Activated naive CD8-positive, alpha-beta T cell treated with anti-CD3 and anti-CD28 coated beads for 36 hours (primary cell): ENCODE results near the gene PDHA1. TPM values are rescaled to one million over a fixed set of nuclear protein-coding genes. Genes with fewer than 3 reads are reported as not detected.

Experiments used
- DNase-seq: peaks from one replicate; pipeline ENCODE4 v3.0.0; 2021
- H3K27ac Mint-ChIP-seq: one replicate; pipeline ENCODE4 v1.8.0; 2022; ENCODE audit warnings: mild to moderate bottlenecking, moderate library complexity, mixed read lengths
- H3K27me3 Mint-ChIP-seq: one replicate; pipeline ENCODE4 v1.8.0; 2022; ENCODE audit warnings: mild to moderate bottlenecking, mixed read lengths
- H3K36me3 Mint-ChIP-seq: one replicate; pipeline ENCODE4 v1.8.0; 2021; ENCODE audit warnings: mild to moderate bottlenecking, mixed read lengths
- H3K4me1 Mint-ChIP-seq: one replicate; pipeline ENCODE4 v1.8.0; 2021; ENCODE audit warnings: mixed read lengths
- H3K4me3 Mint-ChIP-seq: one replicate; pipeline ENCODE4 v1.8.0; 2022; ENCODE audit warnings: mild to moderate bottlenecking, moderate library complexity, mixed read lengths
- H3K9me3 Mint-ChIP-seq: one replicate; pipeline ENCODE4 v1.8.0; 2022; ENCODE audit warnings: mixed read lengths
- total RNA-seq, 2 experiments: library from RNA; stranded (reverse); gene quantifications; one replicate each; pipeline ENCODE4 v1.2.3, GENCODE V29; 2021

Gene PDHA1
- 100 to 1,000 TPM; 286 to 288 TPM for total RNA-seq

DNA sequence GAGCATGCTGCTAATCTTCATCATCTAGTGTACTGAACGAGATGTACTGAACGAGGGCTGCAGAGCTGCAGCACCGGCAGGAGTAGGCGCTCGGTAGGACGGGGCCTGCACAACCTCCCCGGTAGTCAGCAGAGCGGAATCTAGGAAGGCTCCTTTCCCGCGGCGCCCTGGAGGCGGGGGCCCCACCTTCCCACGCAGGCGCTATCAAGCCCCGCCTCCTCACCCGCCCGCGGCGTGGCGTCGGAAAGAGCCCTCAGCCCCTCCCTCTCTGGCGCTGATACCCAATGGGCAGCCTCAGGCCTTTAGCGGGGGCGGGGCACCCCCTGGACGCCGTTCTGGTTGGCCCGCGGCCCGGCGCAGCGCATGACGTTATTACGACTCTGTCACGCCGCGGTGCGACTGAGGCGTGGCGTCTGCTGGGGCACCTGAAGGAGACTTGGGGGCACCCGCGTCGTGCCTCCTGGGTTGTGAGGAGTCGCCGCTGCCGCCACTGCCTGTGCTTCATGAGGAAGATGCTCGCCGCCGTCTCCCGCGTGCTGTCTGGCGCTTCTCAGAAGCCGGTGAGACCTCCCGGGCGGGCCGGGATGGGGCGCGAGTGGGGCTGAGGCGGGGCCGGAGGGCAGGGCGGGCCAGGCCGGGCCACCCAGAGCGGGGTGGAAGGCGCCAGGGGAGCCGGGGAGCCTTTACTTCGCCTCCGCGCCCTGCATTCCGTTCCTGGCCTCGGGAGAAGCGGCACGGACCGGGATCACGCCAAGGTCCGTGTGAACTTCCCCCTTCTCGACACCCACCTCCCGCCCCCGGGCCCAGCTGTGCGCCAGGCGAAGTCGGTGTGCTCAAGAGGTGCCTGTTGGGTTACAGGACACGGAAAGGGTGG is at the start of gene PDHA1:
TSS of gene PDHA1 (plus strand) at position 393 of the 874 bp plus-strand sequence. CDS start at position 504, 111 bp downstream.
- Mint-ChIP-seq H3K4me3 (peak within 1 kb of the TSS; percentile 82), H3K36me3 (peaks cover 2% of the 10 kb centered on the region), H3K9me3 (no peaks in the 10 kb centered on the region), H3K27ac (peak within 1 kb of the TSS; percentile 85), H3K4me1 (peaks cover 16% of the 10 kb centered on the region), H3K27me3 (peaks cover 3% of the 10 kb centered on the region)
- DNase-seq: peak; percentile 92

DNA sequence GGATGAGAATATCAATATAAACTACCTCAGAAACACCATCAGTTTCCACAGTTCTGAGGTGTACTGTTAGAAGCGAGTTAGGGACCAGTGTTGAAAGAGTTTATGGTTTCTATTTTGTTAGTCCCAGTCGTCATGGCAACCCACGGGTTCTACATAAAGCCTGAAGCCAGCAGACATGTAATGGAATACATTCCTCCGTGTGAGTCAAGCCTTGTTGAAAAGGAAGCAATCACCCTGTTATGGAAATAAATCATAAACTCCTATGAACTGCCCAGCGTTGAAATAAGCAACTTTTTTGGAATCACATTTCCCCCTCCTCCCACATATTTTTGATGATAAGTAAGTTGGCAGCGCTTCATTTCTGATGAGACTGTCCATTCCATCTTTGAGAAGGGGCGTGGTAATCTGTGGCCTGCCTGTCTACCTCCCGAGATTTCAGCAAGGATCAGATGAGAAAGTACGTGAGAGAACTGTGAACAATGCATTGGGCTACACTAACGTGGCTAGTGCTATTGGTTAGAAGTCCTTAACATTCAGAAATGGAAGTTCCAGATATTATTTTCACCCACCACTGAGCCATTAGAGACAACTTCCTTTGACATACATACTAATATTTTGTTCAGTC is 40.4 kb upstream of the PDHA1 start:
- no peak for DNase-seq
- Mint-ChIP-seq H3K27ac (no peak overlapping the region), H3K27me3 (no peaks in the 10 kb centered on the region), H3K4me3 (no peak overlapping the region), H3K4me1 (no peaks in the 10 kb centered on the region), H3K9me3 (no peaks in the 10 kb centered on the region), H3K36me3 (no peaks in the 10 kb centered on the region)

DNA sequence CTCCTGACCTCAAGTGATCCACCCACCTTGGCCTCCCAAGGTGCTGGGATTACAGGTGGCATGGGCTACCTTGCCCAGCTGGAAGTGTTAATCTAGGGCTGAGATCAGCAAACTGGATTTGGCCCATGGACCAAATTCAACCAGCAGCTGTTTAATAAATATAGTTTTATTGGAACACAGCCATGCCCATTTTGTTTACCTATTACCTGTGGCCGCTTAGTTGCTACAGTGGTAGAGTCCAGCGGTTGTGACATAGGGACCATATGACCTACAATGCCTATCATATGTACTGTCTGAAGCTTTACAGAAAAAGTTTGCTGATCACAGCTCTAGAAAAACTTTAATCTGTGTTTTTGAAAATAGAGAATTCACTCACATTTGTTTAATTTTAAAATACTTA is 17.2 kb upstream of the PDHA1 start:
- H3K9me3 Mint-ChIP-seq: no peaks in the 10 kb centered on the region
- no peaks in the 10 kb centered on the region for H3K4me1 Mint-ChIP-seq
- H3K27ac Mint-ChIP-seq: no peak overlapping the region
- H3K36me3 Mint-ChIP-seq: no peaks in the 10 kb centered on the region
- DNase-seq: no peak
- no peaks in the 10 kb centered on the region for H3K27me3 Mint-ChIP-seq
- no peak overlapping the region for H3K4me3 Mint-ChIP-seq

DNA sequence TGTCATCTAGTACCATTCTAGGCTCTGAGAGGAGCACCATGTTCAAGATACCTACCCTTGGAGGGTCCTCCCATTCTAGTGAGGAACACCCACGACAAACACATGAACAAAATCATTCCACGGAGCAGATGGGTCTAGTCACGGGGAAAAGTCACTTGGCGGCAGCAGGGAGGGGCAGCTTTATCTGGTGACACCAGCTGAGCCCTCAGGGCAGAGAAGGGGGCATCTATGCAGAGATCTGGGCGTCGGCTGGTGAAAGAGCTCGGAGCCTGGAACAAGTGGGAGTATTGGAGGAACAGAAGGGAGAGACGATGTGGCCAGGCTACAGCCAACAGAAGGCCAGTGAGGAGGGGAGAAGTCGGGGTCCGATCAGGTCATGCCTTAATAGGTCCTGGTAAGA is 11.9 kb upstream of the PDHA1 start:
- Mint-ChIP-seq H3K9me3 (no peaks in the 10 kb centered on the region), H3K27me3 (no peaks in the 10 kb centered on the region), H3K4me1 (no peaks in the 10 kb centered on the region), H3K4me3 (no peak overlapping the region), H3K27ac (no peak overlapping the region), H3K36me3 (no peaks in the 10 kb centered on the region)
- DNase-seq: no peak

DNA sequence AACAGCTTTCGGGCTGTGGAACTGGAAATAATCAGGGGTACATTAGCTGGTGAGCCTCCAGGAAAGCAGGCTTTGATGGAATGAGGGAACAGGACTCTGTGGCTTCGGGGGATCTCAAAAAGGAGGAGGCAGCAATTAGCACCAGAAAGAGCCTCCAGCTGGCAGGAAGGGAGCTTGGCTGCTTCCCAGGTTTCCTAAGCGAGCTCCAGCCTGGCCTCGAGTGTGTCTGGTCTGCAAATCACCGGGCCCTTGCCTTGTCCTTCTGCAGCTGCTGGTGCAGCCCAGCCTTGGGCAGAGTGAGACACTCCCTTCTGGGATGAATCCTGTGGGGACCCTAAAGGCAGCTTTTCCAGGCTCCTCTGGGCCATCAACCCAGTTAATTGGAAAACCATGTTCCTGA is 10.7 kb upstream of the PDHA1 start:
- H3K4me3 Mint-ChIP-seq: no peak overlapping the region
- H3K36me3 Mint-ChIP-seq: no peaks in the 10 kb centered on the region
- no peaks in the 10 kb centered on the region for H3K4me1 Mint-ChIP-seq
- DNase-seq: no peak
- no peaks in the 10 kb centered on the region for H3K27me3 Mint-ChIP-seq
- H3K9me3 Mint-ChIP-seq: no peaks in the 10 kb centered on the region
- H3K27ac Mint-ChIP-seq: no peak overlapping the region

DNA sequence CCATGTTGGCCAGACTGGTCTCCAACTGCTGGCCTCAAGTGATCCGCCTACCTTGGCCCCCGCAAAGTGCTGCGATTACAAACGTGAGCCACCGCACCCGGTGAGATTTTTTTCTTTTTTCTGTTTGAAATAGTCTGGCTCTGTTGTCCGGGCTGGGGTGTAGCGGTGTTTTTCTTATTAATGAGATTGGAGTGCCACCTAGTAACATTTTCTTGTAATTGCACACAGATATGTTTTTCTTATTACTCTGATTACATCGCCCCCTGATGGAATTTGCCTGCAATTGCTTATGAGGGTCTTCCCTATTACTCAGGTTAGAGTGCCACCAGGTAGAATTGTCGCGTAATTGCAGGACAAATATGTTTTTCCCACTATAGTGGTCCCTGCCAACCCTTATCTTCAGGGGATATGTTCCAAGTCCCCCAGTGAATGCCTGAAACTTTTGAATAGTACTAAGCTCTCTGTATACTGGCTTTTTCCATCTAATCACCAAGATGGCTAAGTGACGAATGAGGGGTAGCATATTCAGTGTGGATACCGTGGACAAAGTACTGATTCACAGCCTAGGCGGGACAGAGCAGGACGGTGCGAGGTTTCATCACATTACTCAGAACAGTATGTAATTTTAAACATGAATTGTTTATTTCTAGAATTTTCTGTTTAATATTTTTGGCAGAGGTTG is 8.6 kb upstream of the PDHA1 start:
- H3K4me1 Mint-ChIP-seq: no peaks in the 10 kb centered on the region
- DNase-seq: peak; percentile 8
- no peaks in the 10 kb centered on the region for H3K27me3 Mint-ChIP-seq
- H3K27ac Mint-ChIP-seq: no peak overlapping the region
- H3K9me3 Mint-ChIP-seq: no peaks in the 10 kb centered on the region
- no peak overlapping the region for H3K4me3 Mint-ChIP-seq
- H3K36me3 Mint-ChIP-seq: no peaks in the 10 kb centered on the region

DNA sequence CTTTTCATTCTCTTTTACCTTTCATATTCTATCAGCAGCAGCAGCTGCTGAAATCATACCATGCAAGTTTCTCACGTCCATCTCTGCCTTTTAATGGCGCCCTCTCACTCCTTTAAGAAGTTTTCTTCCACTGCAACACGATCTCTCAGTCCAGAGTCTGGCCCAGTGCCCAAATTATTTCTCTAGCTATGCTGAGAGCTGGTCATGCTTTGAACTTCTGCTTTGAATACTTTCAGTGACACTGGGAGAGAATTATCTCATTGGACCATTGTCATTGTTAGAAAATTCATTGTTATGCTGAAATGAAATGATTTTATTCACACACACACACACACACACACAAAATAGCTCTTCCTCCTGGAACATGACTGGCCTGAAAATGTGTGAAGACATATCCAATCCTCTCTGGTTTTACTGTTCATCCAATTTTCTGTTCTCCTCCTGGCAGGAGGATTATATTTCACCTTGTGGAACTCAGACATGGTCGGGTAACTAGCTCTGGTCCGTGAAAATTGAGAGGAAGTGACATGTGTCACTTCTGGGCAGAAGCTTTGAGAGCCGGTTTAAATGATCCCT is 1.3 kb upstream of the PDHA1 start:
- no peaks in the 10 kb centered on the region for H3K9me3 Mint-ChIP-seq
- H3K36me3 Mint-ChIP-seq: no peaks in the 10 kb centered on the region
- H3K27me3 Mint-ChIP-seq: peaks cover 3% of the 10 kb centered on the region
- peak overlapping the region; percentile 85 for H3K27ac Mint-ChIP-seq
- no peak for DNase-seq
- H3K4me3 Mint-ChIP-seq: no peak overlapping the region
- H3K4me1 Mint-ChIP-seq: peaks cover 11% of the 10 kb centered on the region

- no peak for DNase-seq
- H3K9me3 Mint-ChIP-seq: no peaks in the 10 kb centered on the region
- H3K27ac Mint-ChIP-seq: peak overlapping the region; percentile 85
- H3K4me1 Mint-ChIP-seq: peaks cover 16% of the 10 kb centered on the region
- peak overlapping the region; percentile 82 for H3K4me3 Mint-ChIP-seq
- peaks cover 2% of the 10 kb centered on the region for H3K36me3 Mint-ChIP-seq
- peaks cover 3% of the 10 kb centered on the region for H3K27me3 Mint-ChIP-seq
Observed at GRCh38 chrX:19343085-19343534, 617 bp upstream of the PDHA1 start.

GRCh38 chrX:19344661-19345060 is 934 bp downstream of the PDHA1 start:
- no peak for DNase-seq
- Mint-ChIP-seq H3K9me3 (no peaks in the 10 kb centered on the region), H3K4me3 (peak overlapping the region; percentile 82), H3K36me3 (peaks cover 4% of the 10 kb centered on the region), H3K27me3 (peaks cover 3% of the 10 kb centered on the region), H3K27ac (peak overlapping the region; percentile 72), H3K4me1 (peaks cover 19% of the 10 kb centered on the region)

DNA sequence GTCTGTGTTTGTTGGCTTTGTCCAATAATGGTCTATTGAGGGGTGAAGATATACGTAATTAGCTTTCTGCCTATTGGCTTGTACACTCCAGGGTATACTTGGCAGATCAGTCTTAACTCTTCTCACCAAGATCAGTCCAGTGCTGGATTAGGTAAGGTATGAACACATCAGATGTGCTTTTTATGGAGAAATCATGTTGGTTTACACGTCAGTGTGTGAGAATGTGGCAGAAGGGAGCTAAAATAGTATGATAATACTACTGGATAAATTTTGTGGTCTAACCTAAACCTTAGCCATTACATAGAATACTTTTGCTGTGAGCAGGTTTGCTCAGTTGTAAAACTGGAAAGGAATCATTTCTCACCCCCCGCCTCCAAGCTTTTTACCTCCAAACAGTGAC is 4.2 kb downstream of the PDHA1 start:
- H3K4me3 Mint-ChIP-seq: no peak overlapping the region
- H3K27me3 Mint-ChIP-seq: no peaks in the 10 kb centered on the region
- DNase-seq: no peak
- no peaks in the 10 kb centered on the region for H3K9me3 Mint-ChIP-seq
- H3K4me1 Mint-ChIP-seq: peaks cover 29% of the 10 kb centered on the region
- H3K27ac Mint-ChIP-seq: no peak overlapping the region
- H3K36me3 Mint-ChIP-seq: peaks cover 15% of the 10 kb centered on the region

GRCh38 chrX:19349264-19349663 is 5.5 kb downstream of the PDHA1 start:
- Mint-ChIP-seq H3K4me1 (peaks cover 24% of the 10 kb centered on the region), H3K27ac (peak overlapping the region; percentile 12), H3K27me3 (no peaks in the 10 kb centered on the region), H3K4me3 (no peak overlapping the region), H3K9me3 (no peaks in the 10 kb centered on the region), H3K36me3 (peaks cover 15% of the 10 kb centered on the region)
- DNase-seq: no peak

DNA sequence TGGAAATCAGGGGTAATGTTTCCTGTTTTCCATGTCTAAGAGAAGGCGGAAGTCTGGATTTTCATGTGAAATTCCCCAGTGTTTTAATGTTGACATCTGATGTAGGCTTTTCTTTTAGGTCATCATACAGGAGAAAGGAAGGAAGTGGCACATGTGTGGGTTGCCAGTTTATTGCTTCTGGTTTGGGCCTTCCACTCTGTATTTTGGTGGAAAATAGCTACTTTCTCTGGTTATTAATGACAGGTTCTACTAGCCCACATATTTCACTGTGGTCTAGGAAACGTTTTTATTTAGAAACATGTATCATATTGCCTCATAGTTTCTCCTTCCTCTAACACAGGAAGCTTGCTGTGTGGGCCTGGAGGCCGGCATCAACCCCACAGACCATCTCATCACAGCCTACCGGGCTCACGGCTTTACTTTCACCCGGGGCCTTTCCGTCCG is 7.2 kb downstream of the PDHA1 start:
- H3K4me3 Mint-ChIP-seq: peak overlapping the region; percentile 40
- peak overlapping the region; percentile 91 for H3K27ac Mint-ChIP-seq
- H3K27me3 Mint-ChIP-seq: no peaks in the 10 kb centered on the region
- peak; percentile 17 for DNase-seq
- peaks cover 20% of the 10 kb centered on the region for H3K36me3 Mint-ChIP-seq
- H3K9me3 Mint-ChIP-seq: no peaks in the 10 kb centered on the region
- peaks cover 24% of the 10 kb centered on the region for H3K4me1 Mint-ChIP-seq

DNA sequence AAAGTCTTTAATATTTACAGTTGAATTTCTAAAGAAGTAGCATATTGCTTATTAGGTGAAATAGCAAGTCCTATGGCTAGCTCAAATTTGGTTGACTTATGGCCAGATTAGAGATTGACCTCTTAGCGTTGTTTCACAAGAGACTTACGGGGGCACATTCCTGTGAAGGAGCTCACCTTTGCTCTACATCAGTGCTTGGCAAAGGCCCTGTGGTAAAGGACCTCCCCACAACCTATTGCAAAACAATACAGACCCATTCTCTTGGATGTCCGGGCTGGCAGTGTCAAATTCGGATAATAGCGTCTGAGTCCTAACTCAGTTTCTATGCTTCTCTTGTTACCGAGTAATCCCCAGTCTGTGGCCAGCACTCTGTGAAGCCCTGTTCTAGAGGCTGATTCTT is 10.9 kb downstream of the PDHA1 start:
- Mint-ChIP-seq H3K4me3 (no peak overlapping the region), H3K27ac (no peak overlapping the region), H3K4me1 (peaks cover 11% of the 10 kb centered on the region), H3K9me3 (no peaks in the 10 kb centered on the region), H3K36me3 (peaks cover 19% of the 10 kb centered on the region), H3K27me3 (no peaks in the 10 kb centered on the region)
- DNase-seq: no peak

GRCh38 chrX:19358521-19358920 is 14.8 kb downstream of the PDHA1 start:
- H3K27ac Mint-ChIP-seq: no peak overlapping the region
- no peaks in the 10 kb centered on the region for H3K4me1 Mint-ChIP-seq
- peaks cover 8% of the 10 kb centered on the region for H3K36me3 Mint-ChIP-seq
- H3K27me3 Mint-ChIP-seq: no peaks in the 10 kb centered on the region
- H3K4me3 Mint-ChIP-seq: no peak overlapping the region
- DNase-seq: no peak
- no peaks in the 10 kb centered on the region for H3K9me3 Mint-ChIP-seq

- H3K27me3 Mint-ChIP-seq: no peaks in the 10 kb centered on the region
- H3K9me3 Mint-ChIP-seq: no peaks in the 10 kb centered on the region
- no peak for DNase-seq
- H3K36me3 Mint-ChIP-seq: peaks cover 8% of the 10 kb centered on the region
- no peak overlapping the region for H3K4me3 Mint-ChIP-seq
- H3K27ac Mint-ChIP-seq: no peak overlapping the region
- no peaks in the 10 kb centered on the region for H3K4me1 Mint-ChIP-seq
Observed at GRCh38 chrX:19360903-19361302, 17.2 kb downstream of the PDHA1 start.
